ENCODE results near the gene UBAC1.

Gene UBAC1

GRCh38 chr9:135883410-135884089 lies 77.6 kb downstream of the UBAC1 start:
- Histone ChIP-seq H3K4me2 (ENCODE audit: low read depth, low read length, poor library complexity, severe bottlenecking) (no peak overlapping the region), H2AFZ (ENCODE audit: low read length) (no peak overlapping the region), H3K4me3 (ENCODE audit: low read length, poor library complexity, severe bottlenecking) (no peak overlapping the region), H3K4me1 (ENCODE audit: insufficient read depth, low read length, poor library complexity, severe bottlenecking) (peaks cover 33% of the 10 kb centered on the region), H3K9ac (ENCODE audit: low read depth, low read length, poor library complexity, severe bottlenecking) (no peak overlapping the region), H3K9me2 (replicated peaks; ENCODE audit: low read depth, low read length) (no peaks in the 10 kb centered on the region), H3K9me3 (ENCODE audit: insufficient read depth, low read depth, low read length) (no peaks in the 10 kb centered on the region), H3F3A (ENCODE audit: low read depth) (no peaks in the 10 kb centered on the region), H3K79me2 (ENCODE audit: insufficient read depth, low read length) (peaks cover 92% of the 10 kb centered on the region), H3K36me3 (ENCODE audit: insufficient read depth, low read length) (peaks cover 20% of the 10 kb centered on the region; the same call in 1 of the 2 replicates), H4K20me1 (ENCODE audit: insufficient read depth, low read length, poor library complexity, severe bottlenecking) (peaks cover 67% of the 10 kb centered on the region), H3K27me3 (ENCODE audit: insufficient read depth, low read length, poor library complexity, severe bottlenecking) (no peaks in the 10 kb centered on the region)
- TF ChIP-seq CTCF (conservative IDR thresholded peaks at IDR 0.05; ENCODE audit: low read length) (no peak), EZH2phosphoT487 (IDR thresholded peaks at IDR 0.05; ENCODE audit: borderline replicate concordance) (no peak)

All from Loucy (cell line).